HG03060 (cell line): ENCODE measurements around the gene ORC2.

Source experiments
- ATAC-seq: cut with Tn5 transposase; IDR thresholded peaks from one replicate; pipeline ENCODE4 v1.9.1; 2021; ENCODE audit warnings: low read depth, moderate number of reproducible peaks; ENCODE audit not compliant: unreplicated experiment

The ORC2 gene

DNA sequence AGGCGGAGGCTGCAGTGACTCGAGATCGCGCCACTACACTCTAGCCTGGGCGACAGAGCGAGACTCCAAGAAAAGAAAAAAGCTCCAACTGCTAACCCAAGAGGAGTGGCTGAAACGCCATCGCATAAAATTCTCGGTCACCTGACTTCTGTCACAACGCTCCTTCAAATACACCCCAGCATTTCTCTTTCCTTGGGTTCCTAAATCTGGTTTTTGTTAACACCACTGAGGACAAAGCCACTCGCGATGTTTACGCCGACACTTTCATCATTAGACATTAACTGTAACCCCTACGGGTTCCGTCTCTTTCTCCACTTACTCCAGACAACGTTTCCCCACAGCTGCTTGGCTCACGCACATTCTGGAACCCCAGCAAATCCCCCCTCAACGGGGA, 99.7 kb downstream of the ORC2 start:
- no peak for ATAC-seq

DNA sequence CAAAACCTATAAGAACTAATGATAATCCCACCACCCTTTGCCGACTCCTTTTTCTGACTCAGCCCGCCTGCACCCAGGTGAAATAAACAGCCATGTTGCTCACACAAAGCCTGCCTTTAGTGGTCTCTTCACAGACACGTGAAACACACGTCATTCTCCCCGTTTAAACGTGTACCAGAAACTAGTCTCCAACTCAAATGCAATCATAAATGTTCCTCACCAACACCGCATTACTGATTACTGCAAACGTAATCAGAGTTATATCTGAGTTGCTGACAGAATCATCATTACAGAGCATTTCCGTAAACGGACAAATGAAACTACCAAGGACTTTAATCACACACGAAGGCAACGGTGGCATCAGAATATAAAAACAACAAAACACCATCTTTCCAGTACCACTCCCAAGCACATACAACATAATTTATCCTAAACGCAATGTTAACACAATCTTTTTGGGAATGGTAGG, 100.9 kb downstream of the ORC2 start:
- no peak for ATAC-seq

DNA sequence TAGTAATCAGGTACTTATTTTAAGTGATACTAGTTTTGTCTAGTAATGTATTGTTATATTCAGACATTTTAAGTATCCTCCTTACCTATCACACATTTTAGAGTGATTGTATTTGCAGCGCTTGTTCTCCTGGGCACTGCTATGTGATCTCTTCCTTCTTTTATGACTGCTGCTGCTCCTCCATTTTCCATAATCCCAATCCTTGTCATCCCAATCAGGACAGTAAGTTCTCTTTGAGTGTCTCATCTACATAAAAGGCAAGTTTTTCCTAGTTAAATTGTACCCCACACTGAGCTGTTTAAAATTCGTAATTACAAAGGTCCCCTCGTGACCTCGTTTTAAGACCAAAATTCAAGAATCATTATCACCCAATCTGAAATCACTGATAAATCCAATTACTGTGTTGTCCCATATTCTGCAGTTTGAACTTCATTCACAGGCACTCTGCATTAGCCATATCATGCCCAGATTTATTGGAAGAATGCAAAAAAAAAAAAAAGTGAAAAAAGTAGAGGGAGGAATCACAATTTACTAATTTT, 101.8 kb downstream of the ORC2 start:
- ATAC-seq: no peak

DNA sequence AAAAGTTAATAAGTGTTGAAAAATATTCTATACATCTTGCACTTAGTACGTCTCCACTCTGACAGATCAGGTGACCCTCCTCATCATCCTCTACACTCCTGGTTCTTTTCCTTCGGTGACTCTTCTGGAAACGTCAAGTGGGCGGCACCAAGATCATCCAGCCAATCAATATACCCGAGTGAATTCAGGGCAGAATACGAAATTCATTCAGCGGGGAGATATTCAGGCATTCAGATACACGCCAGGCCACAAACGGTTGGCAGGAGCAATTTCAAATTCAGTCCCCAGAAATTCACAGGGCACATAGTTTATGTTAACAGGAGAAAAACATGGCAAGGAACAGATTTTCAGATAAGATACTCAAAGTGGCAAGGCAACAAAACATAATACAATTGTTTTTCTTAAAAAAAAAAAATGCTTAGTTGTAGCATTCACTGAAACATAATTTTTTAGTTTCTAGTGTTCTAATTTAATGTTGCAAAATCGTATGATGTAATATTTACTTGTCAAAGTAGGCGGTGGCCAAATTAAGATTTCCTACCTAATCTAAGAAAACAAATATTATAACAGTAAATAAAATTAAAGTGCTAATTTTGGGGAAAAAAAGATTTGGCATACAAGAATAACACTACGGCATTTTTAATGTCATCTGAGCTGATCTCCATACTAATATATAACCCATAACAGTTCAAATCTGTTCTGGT, 103.2 kb downstream of the ORC2 start:
- ATAC-seq: no peak
